T47D (cell line): ENCODE data around the gene KCNJ11.
A peak's percentile ranks its signal among the peaks of the same experiment; 100 is the strongest.

ENCODE experiments used
- DNase-seq, 2 experiments: peaks; one replicate each; pipeline versions ENCODE4 v3.0.0 to v3.0.0-alpha.2; 2011 to 2012; ENCODE audit warnings: low read depth in 1 of 2, low spot score in 1 of 2
- JUND ChIP-seq: IDR thresholded peaks from 2 replicates; pipeline ENCODE4 v1.6.1; 2012; ENCODE audit warnings: low read depth
- in situ Hi-C: cut with HindIII; loops from 2 replicates; pipeline ENCODE4 v1.10.0; 2016; ENCODE audit warnings: low sequenced_read_pairs, low pct_unique_long_range_greater_than_20kb

KCNJ11 gene

DNA sequence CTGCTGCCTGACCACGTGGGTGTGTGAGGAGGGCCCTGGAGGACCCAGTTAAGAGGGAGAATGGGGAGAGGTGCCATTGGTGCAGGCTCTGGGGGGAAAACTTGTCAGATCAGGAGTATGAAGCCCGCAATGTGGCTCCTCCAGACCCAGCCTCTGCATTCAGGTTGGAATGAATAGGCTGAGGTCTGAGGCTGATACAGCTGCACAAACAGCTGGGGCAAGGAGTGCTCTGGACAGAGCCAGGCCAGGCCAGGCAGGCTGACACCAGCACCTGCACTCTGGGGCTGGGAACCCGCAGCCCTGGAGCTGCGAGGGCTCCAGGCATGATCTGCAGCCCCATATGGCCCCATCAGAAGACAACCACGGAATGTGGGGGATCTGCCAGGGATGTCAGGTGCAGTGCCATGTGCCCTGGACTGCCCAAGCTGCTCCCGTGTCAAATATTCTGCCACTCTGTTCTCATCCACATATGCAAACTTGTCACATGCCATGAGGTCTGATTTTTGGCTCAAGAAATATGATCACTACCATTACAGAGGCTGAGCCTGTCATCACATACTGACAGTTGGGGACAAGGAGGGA, 27.2 kb upstream of the KCNJ11 start:
- no peak for TF ChIP-seq JUND
- DNase-seq, result no peak
- in situ Hi-C loops, result no loop called here

DNA sequence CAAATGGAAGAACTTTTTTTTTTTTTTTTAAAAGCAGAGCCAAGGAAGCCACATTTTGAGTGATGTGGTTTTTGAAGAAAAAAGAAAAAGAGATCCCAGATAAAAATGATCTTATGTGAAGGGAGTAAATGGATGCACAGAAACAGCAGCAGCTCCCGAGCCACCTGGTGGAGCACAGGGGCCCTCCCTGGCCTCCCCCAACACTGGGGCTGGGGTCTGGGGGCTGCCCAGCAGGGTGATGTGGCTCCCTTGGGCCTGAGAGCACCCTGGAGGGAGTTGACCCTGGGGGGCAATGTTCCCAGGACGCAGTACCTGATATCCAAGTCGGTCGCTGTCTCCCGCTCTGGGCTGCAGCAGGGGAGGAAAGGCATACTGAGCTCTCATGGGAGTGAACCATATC, 26.5 kb upstream of the KCNJ11 start:
- no peak for TF ChIP-seq JUND
- no peak for DNase-seq
- in situ Hi-C loops, result no loop called here

DNA sequence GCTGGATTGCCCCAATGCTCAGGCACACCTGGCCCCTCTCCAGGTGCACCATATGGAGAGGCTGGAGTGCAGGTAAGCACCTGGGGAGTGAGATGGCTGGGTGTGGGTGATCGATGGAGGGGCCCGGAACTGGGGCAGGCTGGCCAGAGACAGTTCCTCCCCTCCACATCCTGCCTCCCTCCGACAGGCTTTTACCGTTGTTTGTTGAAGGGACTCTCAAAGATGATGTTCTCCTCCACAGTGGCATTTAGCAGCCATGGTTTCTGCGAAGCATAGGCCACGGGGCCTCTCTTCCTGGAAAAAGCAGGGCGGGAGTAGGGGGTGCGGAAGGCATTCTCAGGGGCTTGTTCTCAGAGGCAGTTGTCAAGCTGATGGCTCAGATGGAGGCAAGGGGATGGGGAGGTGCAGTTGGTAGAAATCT, 25.9 kb upstream of the KCNJ11 start:
- no peak for TF ChIP-seq JUND
- in situ Hi-C loops, result no loop called here
- no peak for DNase-seq

DNA sequence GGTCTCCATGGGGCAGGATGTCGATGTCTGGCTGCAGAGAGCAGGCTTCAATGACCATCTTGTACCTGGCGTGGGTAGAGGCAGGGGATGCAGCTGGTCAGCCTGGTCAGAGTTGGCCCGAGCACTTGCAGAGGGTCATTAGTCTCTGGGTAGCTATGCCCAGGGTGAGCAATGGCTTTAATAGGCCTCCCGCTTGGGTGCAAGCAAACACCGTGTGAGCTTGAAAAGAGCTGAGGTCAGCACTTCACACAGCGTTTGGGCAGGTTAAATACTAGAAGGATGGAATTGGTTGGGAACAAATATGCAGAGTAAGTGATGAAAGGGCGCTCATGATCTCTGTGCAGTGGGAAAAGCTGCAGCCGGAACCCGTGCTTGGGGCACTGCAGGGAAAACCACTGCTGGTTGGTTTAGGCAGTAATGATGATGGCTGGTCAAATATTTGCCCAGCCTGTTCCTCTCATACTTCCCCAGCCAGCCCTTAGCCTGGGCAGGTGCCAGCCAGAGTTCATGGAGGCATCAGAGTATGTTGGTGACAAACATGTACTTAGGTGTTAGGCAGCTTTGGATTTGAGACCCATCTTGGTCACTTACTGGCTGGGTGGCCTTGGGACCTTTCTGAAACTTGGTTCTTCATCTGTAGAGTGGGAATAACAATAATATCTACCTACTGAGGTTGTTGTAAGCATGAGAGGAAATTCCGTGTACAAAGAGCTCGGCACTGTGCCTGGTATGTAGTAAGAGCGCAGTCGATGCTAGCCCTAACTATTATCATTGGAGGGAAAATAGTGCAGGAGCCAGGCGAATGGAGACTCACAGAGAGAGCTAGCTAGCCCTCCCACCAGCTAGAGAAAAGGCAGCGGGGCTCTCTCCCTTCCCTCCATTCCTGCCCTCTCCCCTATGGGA, 25.2 kb upstream of the KCNJ11 start:
- DNase-seq, result peak; percentile 52 to 83
- no peak for TF ChIP-seq JUND
- in situ Hi-C loops, result no loop called here

DNA sequence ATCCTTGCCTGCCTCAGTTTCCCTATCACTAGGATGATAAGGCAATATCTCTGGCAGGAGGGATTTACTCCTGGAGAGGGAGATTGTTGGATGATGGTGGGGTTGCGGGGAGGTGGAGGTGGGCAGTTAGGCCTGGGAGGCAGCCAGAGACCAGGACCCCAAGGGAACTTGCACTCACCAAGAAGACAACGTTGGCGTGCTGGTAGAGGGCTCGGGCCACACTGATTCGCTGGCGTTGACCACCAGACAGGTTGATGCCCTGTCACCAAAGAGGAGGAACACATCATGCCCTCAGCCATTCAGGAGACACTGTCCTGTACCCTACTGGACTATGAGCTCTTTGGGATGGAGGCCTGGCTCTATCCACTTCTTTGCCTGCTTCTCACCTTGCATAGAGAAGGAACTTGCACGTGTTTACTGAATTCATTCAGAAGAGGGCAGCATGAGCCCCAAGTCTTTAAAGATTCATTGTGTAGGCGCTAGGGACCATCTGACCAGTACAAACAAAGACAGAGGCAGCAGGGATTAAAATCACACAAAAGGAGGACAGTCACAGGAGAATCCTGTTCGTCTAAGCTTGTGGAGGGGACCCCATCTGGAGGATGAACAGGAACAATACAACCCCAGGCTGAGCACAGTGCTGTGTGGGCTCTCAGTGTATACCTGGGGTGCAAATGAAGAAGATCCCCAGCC, 24.2 kb upstream of the KCNJ11 start:
- peak in 1 of 2 experiments; percentile 66 for DNase-seq
- no peak for TF ChIP-seq JUND
- in situ Hi-C loops, result no loop called here

DNA sequence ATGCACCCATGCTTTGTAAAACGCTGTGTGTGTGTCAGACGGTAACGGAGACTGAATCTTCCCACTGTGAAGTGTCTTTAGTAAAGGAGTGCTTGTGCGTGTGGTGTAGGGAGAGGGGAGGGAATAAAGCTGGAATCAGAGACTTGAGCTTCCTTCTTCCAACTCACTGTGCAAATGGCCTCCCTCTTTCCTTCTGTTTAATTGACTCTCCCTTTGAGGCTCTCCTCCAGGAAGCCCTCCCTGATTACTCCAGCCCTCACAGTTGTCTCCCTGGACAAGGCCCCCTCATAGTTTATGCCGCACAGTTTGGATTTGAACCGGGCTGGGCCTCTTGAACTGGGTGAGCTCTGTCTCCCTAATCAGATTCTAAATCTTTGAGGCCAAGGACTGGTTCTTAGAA, 23.0 kb upstream of the KCNJ11 start:
- in situ Hi-C loops, result no loop called here
- DNase-seq, result no peak
- TF ChIP-seq JUND, result no peak

DNA sequence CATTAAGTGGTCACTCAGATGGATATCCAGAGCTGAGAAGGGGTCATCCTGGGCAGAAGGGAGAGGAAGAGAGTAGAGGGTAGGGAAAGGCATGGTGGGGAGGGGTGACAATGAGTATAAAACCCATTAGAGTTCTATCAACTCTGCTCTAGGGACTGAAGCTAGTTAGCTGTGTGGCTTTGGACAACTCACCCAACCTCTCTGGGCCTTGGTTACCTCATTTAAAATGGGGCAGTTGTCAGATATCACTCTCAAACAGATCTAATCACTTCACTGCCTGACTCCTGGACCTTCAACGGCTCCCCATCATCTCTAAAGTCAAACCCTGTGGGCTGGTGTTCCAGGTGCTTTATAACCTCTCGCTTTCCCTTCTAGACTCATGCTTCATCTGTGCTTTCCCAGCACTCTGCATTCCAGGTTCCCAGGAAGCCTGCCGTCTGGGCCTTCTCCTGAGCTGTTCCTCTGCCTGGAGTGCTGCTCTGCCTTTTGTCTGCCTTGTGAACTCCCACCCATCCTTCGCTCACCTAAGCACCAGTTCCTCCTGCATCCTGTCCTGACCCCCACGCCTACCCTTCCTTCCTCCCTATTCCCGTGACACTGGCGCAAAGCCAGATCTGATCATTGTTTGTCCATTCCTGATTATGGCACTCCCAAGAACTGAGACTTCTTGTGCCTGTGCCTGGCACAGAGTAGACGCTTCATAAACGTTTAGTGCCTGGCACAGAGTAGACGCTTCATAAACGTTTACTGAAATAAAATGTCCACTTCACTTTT, 22.3 kb upstream of the KCNJ11 start:
- TF ChIP-seq JUND, result no peak
- in situ Hi-C loops, result no loop called here
- peak in 1 of 2 experiments; percentile 63 for DNase-seq

DNA sequence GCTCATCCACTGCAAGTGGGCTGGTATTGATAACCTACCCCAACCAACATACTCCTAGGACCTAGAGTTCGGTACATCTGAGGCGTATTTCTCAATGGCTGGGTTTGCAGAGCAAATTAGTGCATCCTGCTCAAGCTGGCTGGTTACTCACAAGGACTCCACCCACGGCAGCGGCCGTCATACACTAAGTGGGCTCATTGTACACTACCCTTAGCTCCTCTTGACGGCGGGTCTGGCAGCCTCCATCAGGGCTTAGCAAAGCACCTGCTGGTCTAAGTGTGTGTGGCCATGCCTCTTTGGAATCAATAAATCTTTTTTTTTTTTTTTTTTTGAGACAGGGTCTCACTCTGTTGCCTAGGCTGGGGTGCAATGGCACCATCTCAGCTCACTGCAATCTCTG, 20.2 kb upstream of the KCNJ11 start:
- DNase-seq, result no peak
- TF ChIP-seq JUND, result no peak
- in situ Hi-C loops, result no loop called here

DNA sequence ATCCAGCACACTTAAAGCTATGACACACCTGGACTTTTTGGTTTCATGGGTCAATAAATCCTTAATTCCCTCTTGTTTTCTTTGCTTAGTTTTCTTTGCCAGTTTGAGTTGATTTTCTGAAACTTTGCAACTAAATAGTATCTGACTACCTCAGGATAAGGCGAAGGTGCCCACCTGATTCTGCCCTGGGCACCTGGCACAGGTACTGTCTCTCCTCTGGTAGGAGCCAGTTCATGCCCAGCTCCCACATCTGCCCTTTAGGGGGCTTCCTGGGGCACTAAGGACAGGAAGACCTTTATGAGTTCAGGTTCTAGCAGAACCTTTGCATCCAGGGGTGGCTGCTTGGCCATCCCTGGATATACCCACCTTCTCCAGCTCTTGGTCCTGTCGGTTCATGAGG, 19.6 kb upstream of the KCNJ11 start:
- in situ Hi-C loops, result no loop called here
- no peak for DNase-seq
- TF ChIP-seq JUND, result no peak

DNA sequence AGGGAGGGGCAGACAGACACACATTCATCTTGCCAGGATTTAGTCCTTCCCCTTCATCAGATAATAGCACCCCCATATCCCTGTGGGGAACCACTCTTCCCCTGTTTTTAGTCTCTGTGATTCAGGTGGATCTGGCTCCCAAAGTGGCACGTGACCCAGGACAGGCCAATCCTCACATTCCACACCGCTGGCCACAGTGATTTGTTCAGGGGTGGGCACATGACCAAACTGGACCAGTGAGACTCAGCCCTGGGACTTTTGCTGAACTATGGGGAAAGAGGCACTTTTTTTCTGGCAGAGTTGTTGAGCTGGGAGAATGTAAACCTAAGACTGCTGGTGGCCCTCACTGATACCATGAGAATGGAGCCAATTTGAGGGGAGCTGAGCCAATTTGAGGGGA, 19.1 kb upstream of the KCNJ11 start:
- in situ Hi-C loops, result no loop called here
- TF ChIP-seq JUND, result no peak
- peak in 1 of 2 experiments; percentile 33 for DNase-seq

DNA sequence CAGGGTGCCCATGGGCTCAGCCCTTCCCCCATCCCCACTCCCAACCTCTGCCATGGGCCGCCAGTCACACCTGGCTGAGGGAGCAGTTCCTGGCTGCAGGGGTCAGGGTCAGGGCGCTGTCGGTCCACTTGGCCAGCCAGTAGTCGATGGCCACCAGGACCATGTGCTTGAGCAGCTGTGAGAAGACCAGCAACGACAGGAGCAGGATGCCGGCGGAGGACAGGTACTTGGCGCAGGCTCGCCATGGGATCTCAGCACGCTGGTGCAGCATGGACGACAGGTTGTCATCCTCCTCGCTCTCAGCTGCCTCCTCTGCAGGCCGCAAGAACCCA, 18.3 kb upstream of the KCNJ11 start:
- TF ChIP-seq JUND, result no peak
- DNase-seq, result no peak
- in situ Hi-C loops, result no loop called here

DNA sequence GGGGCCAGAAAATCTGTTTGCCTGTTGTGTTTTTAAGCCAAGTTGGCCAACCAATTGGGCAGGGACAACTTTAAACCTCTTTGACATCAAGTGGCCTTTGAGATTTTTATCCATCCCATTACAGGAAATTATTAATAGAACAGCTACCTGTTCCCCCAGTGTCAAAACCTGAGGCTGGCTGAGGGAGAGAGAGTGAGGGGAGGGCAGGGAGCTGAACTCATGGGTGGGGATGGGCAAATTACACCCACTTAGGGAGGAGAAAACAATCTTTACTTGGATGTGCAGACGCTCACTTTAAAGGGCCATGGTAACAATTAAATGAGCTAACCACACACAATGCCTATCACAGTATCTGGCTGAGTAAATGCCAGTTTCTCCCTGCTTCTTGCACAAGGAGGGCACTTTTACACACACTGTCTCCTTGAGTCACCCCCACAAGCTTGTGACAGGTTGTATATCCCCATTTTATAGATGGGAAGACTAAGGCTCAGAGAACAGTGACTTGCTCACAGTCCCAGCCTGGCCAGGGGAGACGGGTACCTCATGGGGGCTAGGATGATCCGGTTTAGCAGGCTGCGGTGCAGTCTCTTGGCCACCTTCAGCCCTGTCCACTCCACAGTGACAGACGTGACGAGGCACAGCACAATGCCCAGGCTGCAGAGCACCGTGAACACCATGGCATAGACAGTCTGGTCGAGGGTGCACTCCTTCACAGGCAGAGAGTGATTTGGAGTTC, 17.8 kb upstream of the KCNJ11 start:
- in situ Hi-C loops, result no loop called here
- no peak for TF ChIP-seq JUND
- no peak for DNase-seq
